ENCODE data around the gene APC2.

APC2 gene

GRCh38 chr19:1502433-1503088, 52.6 kb downstream of the APC2 start:
- TF ChIP-seq, protein P1, sequence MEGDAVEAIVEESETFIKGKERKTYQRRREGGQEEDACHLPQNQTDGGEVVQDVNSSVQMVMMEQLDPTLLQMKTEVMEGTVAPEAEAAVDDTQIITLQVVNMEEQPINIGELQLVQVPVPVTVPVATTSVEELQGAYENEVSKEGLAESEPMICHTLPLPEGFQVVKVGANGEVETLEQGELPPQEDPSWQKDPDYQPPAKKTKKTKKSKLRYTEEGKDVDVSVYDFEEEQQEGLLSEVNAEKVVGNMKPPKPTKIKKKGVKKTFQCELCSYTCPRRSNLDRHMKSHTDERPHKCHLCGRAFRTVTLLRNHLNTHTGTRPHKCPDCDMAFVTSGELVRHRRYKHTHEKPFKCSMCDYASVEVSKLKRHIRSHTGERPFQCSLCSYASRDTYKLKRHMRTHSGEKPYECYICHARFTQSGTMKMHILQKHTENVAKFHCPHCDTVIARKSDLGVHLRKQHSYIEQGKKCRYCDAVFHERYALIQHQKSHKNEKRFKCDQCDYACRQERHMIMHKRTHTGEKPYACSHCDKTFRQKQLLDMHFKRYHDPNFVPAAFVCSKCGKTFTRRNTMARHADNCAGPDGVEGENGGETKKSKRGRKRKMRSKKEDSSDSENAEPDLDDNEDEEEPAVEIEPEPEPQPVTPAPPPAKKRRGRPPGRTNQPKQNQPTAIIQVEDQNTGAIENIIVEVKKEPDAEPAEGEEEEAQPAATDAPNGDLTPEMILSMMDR (IDR thresholded peaks at IDR 0.05; ENCODE audit: low read depth, low read length) = no peak
- no peak overlapping the region for H3K4me3 ChIP-seq (ENCODE audit: low read depth, low read length)

GRCh38 chr19:1503089-1503924, 53.4 kb downstream of the APC2 start:
- H3K9me3 ChIP-seq (ENCODE audit: severe bottlenecking) = peaks cover 8% of the 10 kb centered on the region
- H3K36me3 ChIP-seq = no peaks in the 10 kb centered on the region
- peak; percentile 70 for DNase-seq
- H3K4me3 ChIP-seq (ENCODE audit: low read depth, low read length) = no peak overlapping the region
- no peaks in the 10 kb centered on the region for H3K27me3 ChIP-seq (ENCODE audit: insufficient read depth, low read depth, severe bottlenecking)
- H3K27ac ChIP-seq = peak overlapping the region; percentile 38
- TF ChIP-seq, protein P1 (IDR thresholded peaks at IDR 0.05; ENCODE audit: low read depth, low read length) = peak; percentile 96

More at GRCh38 chr19:1502433-1503088, 52.6 kb downstream of the APC2 start:
- Histone ChIP-seq H3K27me3 (ENCODE audit: insufficient read depth, low read depth, severe bottlenecking) (no peaks in the 10 kb centered on the region), H3K27ac (peak overlapping the region; percentile 30), H3K36me3 (no peaks in the 10 kb centered on the region), H3K9me3 (ENCODE audit: severe bottlenecking) (peaks cover 8% of the 10 kb centered on the region)
- no peak for DNase-seq

GRCh38 chr19:1503925-1504773, 54.2 kb downstream of the APC2 start:
- no peak for DNase-seq
- no peak overlapping the region for H3K27ac ChIP-seq
- TF ChIP-seq, protein P1 (IDR thresholded peaks at IDR 0.05; ENCODE audit: low read depth, low read length) = no peak
- H3K4me3 ChIP-seq (ENCODE audit: low read depth, low read length) = no peak overlapping the region
- no peaks in the 10 kb centered on the region for H3K27me3 ChIP-seq (ENCODE audit: insufficient read depth, low read depth, severe bottlenecking)
- H3K36me3 ChIP-seq = no peaks in the 10 kb centered on the region
- H3K9me3 ChIP-seq (ENCODE audit: severe bottlenecking) = peaks cover 8% of the 10 kb centered on the region

- peaks cover 4% of the 10 kb centered on the region for H3K9me3 ChIP-seq (ENCODE audit: severe bottlenecking)
- DNase-seq = no peak
- H3K27ac ChIP-seq = no peak overlapping the region
- TF ChIP-seq, protein P1 (IDR thresholded peaks at IDR 0.05; ENCODE audit: low read depth, low read length) = no peak
- H3K27me3 ChIP-seq (ENCODE audit: insufficient read depth, low read depth, severe bottlenecking) = no peaks in the 10 kb centered on the region
- no peaks in the 10 kb centered on the region for H3K36me3 ChIP-seq
- H3K4me3 ChIP-seq (ENCODE audit: low read depth, low read length) = no peak overlapping the region
Measured at GRCh38 chr19:1505012-1505411, 55.1 kb downstream of the APC2 start.

DNA sequence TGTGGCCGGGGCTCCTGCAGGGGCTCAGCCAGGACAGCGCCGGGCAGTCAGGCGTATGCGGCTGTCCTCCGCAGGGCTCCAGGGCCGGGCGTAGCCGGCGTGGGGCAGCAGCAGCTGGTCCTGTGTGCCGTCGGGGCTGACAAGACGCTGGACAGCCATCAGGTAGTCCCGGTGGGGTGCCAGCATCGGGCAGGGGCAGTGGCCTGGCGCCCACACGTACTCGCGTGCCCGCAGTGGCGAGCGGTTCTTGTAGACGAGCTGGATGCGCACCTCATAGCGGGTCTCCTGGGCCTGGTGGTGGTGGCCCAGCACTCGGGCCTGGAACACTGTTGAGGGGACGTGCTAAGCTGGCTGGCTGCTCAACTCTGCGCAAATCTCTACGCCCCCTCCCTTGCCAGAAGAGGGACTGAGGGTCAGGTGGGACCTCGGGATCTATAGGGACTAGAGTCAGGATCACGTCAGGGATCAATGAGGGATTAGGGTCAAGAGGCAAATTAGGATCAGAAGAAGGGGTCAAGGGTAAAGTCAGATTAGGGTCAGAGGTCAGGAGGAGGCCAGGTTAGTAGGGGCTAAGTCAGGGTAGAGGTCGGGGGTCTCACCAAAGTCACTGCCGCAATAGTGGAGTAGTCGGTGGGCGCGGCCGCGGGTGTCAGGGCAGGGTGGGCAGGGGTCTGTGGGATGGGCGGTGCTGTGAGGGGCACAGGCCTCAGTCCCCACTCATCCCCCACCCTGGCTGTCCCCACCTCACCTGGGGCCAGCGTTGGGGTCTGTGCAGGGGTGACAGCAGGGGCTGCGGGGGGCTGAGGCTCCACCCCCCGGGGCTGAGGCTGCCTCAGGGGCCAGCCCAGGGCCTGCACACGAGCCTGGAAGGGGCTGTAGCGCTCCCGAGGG, 56.3 kb downstream of the APC2 start:
- no peak for DNase-seq
- Histone ChIP-seq H3K36me3 (no peaks in the 10 kb centered on the region), H3K27ac (no peak overlapping the region), H3K9me3 (ENCODE audit: severe bottlenecking) (no peaks in the 10 kb centered on the region), H3K4me3 (ENCODE audit: low read depth, low read length) (no peak overlapping the region), H3K27me3 (ENCODE audit: insufficient read depth, low read depth, severe bottlenecking) (no peaks in the 10 kb centered on the region)
- TF ChIP-seq, protein P1 (IDR thresholded peaks at IDR 0.05; ENCODE audit: low read depth, low read length) = no peak

All from WERI-Rb-1 (cell line).